ENCODE results near the gene DESI1. TPM values are rescaled to one million over a fixed set of nuclear protein-coding genes. Genes with fewer than 3 reads are reported as not detected.

Gene DESI1
- total RNA-seq, 1 experiment from 2014 or later = 30.2 TPM

DNA sequence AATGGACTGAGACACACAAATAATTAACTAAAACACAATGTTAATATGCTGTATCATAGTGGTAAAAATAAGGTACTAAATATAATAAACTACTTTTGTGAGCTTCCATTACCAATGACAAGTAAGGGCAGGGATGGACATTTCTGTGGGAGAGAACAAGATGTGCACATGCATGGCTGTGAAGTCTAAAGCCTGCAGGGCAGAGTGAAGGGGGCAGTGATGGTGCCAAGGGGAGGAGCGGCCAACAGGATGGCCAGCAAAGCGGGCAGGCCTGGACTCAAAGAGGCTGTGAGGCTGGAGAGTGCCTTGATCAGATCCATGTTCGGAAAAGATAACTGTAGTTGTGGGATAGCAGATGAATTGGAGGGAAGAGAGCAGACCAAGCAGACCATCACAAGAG lies 12.5 kb downstream of the DESI1 start:
- Histone ChIP-seq H4K8ac (replicated peaks; ENCODE audit: insufficient read length, low read depth, low read length) (no peak overlapping the region), H2BK12ac (ENCODE audit: insufficient read length, low read depth, low read length) (no peak overlapping the region), H2AFZ (ENCODE audit: low read length) (no peak overlapping the region), H4K91ac (ENCODE audit: insufficient read length, low read depth, low read length) (no peak overlapping the region), H3K4me1 (ENCODE audit: insufficient read depth, low read length) (no peaks in the 10 kb centered on the region), H3T11ph (ENCODE audit: low read length) (no peak overlapping the region), H2BK15ac (ENCODE audit: low read depth, low read length) (no peak overlapping the region), H3K56ac (ENCODE audit: insufficient read length, low read depth, low read length) (no peak overlapping the region), H3K79me1 (ENCODE audit: insufficient read depth, low read depth, low read length, poor library complexity, severe bottlenecking) (no peaks in the 10 kb centered on the region), H3K23ac (ENCODE audit: insufficient read length, low read depth, low read length) (no peak overlapping the region), H4K20me1 (ENCODE audit: control insufficient read depth, insufficient read depth, insufficient read length) (no peaks in the 10 kb centered on the region), H2BK5ac (ENCODE audit: insufficient read length, low read length) (no peak overlapping the region), H3K27ac (ENCODE audit: insufficient read length, low read depth, low read length) (no peak overlapping the region), H3K4ac (ENCODE audit: low read depth, low read length) (no peak overlapping the region), H2BK120ac (ENCODE audit: low read depth, low read length, poor library complexity, severe bottlenecking) (no peak overlapping the region), H3K9ac (ENCODE audit: extremely low read depth, insufficient read length, low read length) (no peak overlapping the region), H3K14ac (ENCODE audit: insufficient read depth, low read length) (no peak overlapping the region), H3K4me2 (ENCODE audit: insufficient read depth, insufficient read length, low read length) (no peak overlapping the region), H3K27me3 (ENCODE audit: insufficient read depth, low read length) (no peaks in the 10 kb centered on the region), H2AK5ac (ENCODE audit: insufficient read length, low read length) (no peak overlapping the region), H4K5ac (ENCODE audit: insufficient read length, low read depth, low read length) (no peak overlapping the region), H2BK20ac (ENCODE audit: low read depth, low read length, poor library complexity, severe bottlenecking) (no peak overlapping the region), H3K79me2 (ENCODE audit: insufficient read depth, low read length) (no peaks in the 10 kb centered on the region), H3K9me3 (ENCODE audit: control insufficient read depth, low read depth, low read length) (no peaks in the 10 kb centered on the region), H3K23me2 (ENCODE audit: insufficient read length, low read depth, low read length, poor library complexity, severe bottlenecking) (no peaks in the 10 kb centered on the region), H3K18ac (ENCODE audit: insufficient read length, low read depth, low read length) (no peak overlapping the region)
- no peaks in the 10 kb centered on the region for H3K4me1 Mint-ChIP-seq
- H3K4me3 Mint-ChIP-seq = no peak overlapping the region
- H3K27me3 Mint-ChIP-seq (ENCODE audit: low read depth) = no peaks in the 10 kb centered on the region
- peaks cover 11 to 28% (median 17%) of the 10 kb centered on the region in 3 experiments for H3K36me3 Mint-ChIP-seq (ENCODE audit: insufficient read depth in 1 of 3, low read depth in 3 of 3)
- no peak for DNase-seq
- TF ChIP-seq, protein P1, sequence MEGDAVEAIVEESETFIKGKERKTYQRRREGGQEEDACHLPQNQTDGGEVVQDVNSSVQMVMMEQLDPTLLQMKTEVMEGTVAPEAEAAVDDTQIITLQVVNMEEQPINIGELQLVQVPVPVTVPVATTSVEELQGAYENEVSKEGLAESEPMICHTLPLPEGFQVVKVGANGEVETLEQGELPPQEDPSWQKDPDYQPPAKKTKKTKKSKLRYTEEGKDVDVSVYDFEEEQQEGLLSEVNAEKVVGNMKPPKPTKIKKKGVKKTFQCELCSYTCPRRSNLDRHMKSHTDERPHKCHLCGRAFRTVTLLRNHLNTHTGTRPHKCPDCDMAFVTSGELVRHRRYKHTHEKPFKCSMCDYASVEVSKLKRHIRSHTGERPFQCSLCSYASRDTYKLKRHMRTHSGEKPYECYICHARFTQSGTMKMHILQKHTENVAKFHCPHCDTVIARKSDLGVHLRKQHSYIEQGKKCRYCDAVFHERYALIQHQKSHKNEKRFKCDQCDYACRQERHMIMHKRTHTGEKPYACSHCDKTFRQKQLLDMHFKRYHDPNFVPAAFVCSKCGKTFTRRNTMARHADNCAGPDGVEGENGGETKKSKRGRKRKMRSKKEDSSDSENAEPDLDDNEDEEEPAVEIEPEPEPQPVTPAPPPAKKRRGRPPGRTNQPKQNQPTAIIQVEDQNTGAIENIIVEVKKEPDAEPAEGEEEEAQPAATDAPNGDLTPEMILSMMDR (conservative IDR thresholded peaks at IDR 0.05) = no peak
- no peak overlapping the region for H3K27ac Mint-ChIP-seq
- H3K9me3 Mint-ChIP-seq = no peaks in the 10 kb centered on the region
- WGBS (ENCODE audit: extremely low coverage, insufficient read length, low lambda C conversion rate) = no CpG with 5 or more reads among the region's 3 CpGs

All from H9 (cell line).